ENCODE measurements around the gene TEX10.

DNA sequence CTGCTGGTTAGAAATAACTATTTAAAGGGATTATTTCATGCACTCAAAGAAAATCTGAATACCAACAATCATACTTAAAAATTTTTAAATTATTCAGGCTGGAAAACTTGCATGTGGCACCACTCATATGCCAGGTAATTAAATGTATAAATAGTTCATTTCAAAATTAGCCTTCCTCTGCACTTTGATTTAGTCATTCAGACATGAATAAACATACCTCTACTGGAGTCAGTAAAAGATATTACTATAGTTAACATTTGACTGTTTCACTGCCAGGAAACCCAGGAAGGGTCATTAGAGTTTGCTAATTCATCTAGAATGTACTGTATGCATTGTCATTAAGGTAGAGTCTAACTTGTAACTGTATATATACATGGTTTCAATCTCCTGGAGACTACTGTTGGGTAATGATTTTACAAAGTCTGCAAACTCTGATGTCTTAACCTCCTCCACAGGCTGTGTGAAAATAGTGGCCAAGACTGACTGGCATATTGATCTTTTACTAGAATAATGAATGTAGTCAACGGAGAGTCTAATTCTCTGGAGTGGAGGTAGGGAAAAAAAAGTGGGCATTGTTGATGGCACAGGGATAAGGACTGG is 43.7 kb downstream of the TEX10 start:
- TF ChIP-seq CTCF (IDR thresholded peaks at IDR 0.05) (no peak), POLR2A (IDR thresholded peaks at IDR 0.05) (no peak), EP300 (IDR thresholded peaks at IDR 0.05) (no peak)
